WTC11 (cell line): ENCODE measurements around the gene TAOK2. TPM values are rescaled to one million over a fixed set of nuclear protein-coding genes. Genes with fewer than 3 reads are reported as not detected.
A peak's percentile ranks its signal among the peaks of the same experiment; 100 is the strongest.

Source experiments
- ATAC-seq: fragments of 200-7000 bp; cut with Tn5 transposase; 2 replicates; pipeline ENCODE4 v1.10.0; 2021; ENCODE audit warnings: mild to moderate bottlenecking, moderate library complexity
- CTCF ChIA-PET: fragments of 300-600 bp; sonication (Branson Sonifier 250); formaldehyde crosslinking; loops from one replicate; lab custom pipeline; 2021; ENCODE audit warnings: antibody characterized with exemption; lab: Charles Lee
- POLR2A ChIA-PET: fragments of 350-600 bp; sonication (Branson Sonifier 250); formaldehyde crosslinking; loops from one replicate; lab custom pipeline; 2021; ENCODE audit warnings: antibody characterized with exemption; lab: Charles Lee
- DNase-seq: peaks from one replicate; pipeline ENCODE4 v3.0.0; 2021; ENCODE audit warnings: low spot score
- H3K27ac Mint-ChIP-seq: 2 replicates; pipeline ENCODE4 v1.8.0; 2021; ENCODE audit warnings: mixed read lengths
- H3K27me3 Mint-ChIP-seq: 2 replicates; pipeline ENCODE4 v1.8.0; 2021; ENCODE audit warnings: low read depth, mild to moderate bottlenecking, moderate library complexity, mixed read lengths
- H3K36me3 Mint-ChIP-seq: 2 replicates; pipeline ENCODE4 v1.8.0; 2021; ENCODE audit warnings: mixed read lengths
- H3K4me1 Mint-ChIP-seq: 2 replicates; pipeline ENCODE4 v1.8.0; 2022; ENCODE audit warnings: mixed read lengths
- H3K4me3 Mint-ChIP-seq: 2 replicates; pipeline ENCODE4 v1.8.0; 2021; ENCODE audit warnings: mild to moderate bottlenecking, moderate library complexity, mixed read lengths
- H3K9me3 Mint-ChIP-seq: 2 replicates; pipeline ENCODE4 v1.8.0; 2021; ENCODE audit warnings: mixed read lengths
- AFF4 ChIP-seq: sonication (generic); formaldehyde crosslinking; IDR thresholded peaks from 2 replicates; pipeline ENCODE4 v1.8.1; 2023; ENCODE audit warnings: mild to moderate bottlenecking, missing genetic modification reagents, borderline replicate concordance
- ATF1 ChIP-seq: sonication (generic); formaldehyde crosslinking; IDR thresholded peaks from 2 replicates; pipeline ENCODE4 v1.8.1; 2023; ENCODE audit warnings: mild to moderate bottlenecking, moderate library complexity, missing genetic modification reagents
- CREM ChIP-seq: sonication (generic); formaldehyde crosslinking; IDR thresholded peaks from 2 replicates; pipeline ENCODE4 v1.8.1; 2022; ENCODE audit warnings: mild to moderate bottlenecking, missing genetic modification reagents, moderate library complexity
- ELF4 ChIP-seq: sonication (generic); formaldehyde crosslinking; IDR thresholded peaks from 2 replicates; pipeline ENCODE4 v1.8.1; 2022; ENCODE audit warnings: low read depth, mild to moderate bottlenecking, moderate library complexity, missing genetic modification reagents
- GTF2I ChIP-seq: fragments of 250-450 bp; sonication (Bioruptor Pico); conservative IDR thresholded peaks from 2 replicates; pipeline ENCODE4 v1.4.0; 2021; ENCODE audit warnings: mild to moderate bottlenecking
- JAZF1 ChIP-seq: fragments of 250-450 bp; sonication (Bioruptor Pico); IDR thresholded peaks from 2 replicates; pipeline ENCODE4 v1.9.0; 2021; ENCODE audit warnings: moderate library complexity, mild to moderate bottlenecking, inconsistent platforms
- TCF7 ChIP-seq: sonication (generic); formaldehyde crosslinking; IDR thresholded peaks from 2 replicates; pipeline ENCODE4 v1.8.0; 2022; ENCODE audit warnings: mild to moderate bottlenecking, low read depth, missing genetic modification reagents, moderate library complexity
- ZNF671 ChIP-seq: fragments of 250-450 bp; sonication (Bioruptor Pico); IDR thresholded peaks from 2 replicates; pipeline ENCODE4 v1.8.0; 2021; ENCODE audit warnings: mild to moderate bottlenecking
- ZSCAN18 ChIP-seq: fragments of 250-450 bp; sonication (Bioruptor Pico); IDR thresholded peaks from 2 replicates; pipeline ENCODE4 v2.1.2; 2022; ENCODE audit warnings: mild to moderate bottlenecking, moderate library complexity
- total RNA-seq: library from RNA; stranded (reverse); gene quantifications from 3 replicates; pipeline ENCODE4 v1.2.3, GENCODE V29; 2021
- TF ChIP-seq, protein P1 (sequence below): fragments of 250-450 bp; sonication (Bioruptor Pico); conservative IDR thresholded peaks from 2 replicates; pipeline ENCODE4 v1.9.0; 2021; ENCODE audit warnings: mild to moderate bottlenecking

The TAOK2 gene
- total RNA-seq, 1 experiment from 2014 or later = 42.4 TPM

- TF ChIP-seq AFF4 (CRISPR knock-in tag) = no peak
Measured at GRCh38 chr16:29992344-29992967, 18.8 kb downstream of the TAOK2 start (continued).

- Mint-ChIP-seq H3K4me3 (no peak overlapping the region), H3K36me3 (peaks cover 20% of the 10 kb centered on the region), H3K27ac (no peak overlapping the region), H3K4me1 (peaks cover 11% of the 10 kb centered on the region), H3K9me3 (no peaks in the 10 kb centered on the region), H3K27me3 (no peaks in the 10 kb centered on the region)
- TF ChIP-seq ELF4 = no peak
- ATAC-seq (no peak), DNase-seq (no peak)
- POLR2A ChIA-PET = interaction anchor here (0.6 kb wide), 1 partner anchor 26 kb away, joined by 3 read pairs; no protein-coding TSS in a partner anchor
- CTCF ChIA-PET = interaction anchor here (0.6 to 1.2 kb wide), 3 partner anchors 28 to 979 kb away, joined by 4 to 5 read pairs (median 4); no protein-coding TSS in a partner anchor
Measured at GRCh38 chr16:29993191-29993902, 19.7 kb downstream of the TAOK2 start.

- Mint-ChIP-seq H3K4me3 (peak overlapping the region; percentile 94), H3K4me1 (peaks cover 11% of the 10 kb centered on the region), H3K9me3 (no peaks in the 10 kb centered on the region), H3K36me3 (peaks cover 19% of the 10 kb centered on the region), H3K27ac (no peak overlapping the region), H3K27me3 (no peaks in the 10 kb centered on the region)
- CTCF ChIA-PET = interaction anchor here (0.6 to 1.2 kb wide), 3 partner anchors 27 to 980 kb away, joined by 4 to 5 read pairs (median 4); partner anchors contain the start of gene TBX6
- POLR2A ChIA-PET = interaction anchor here (0.6 to 1.4 kb wide), 4 partner anchors 16 to 57 kb away, joined by 3 to 4 read pairs (median 4); partner anchors contain the start of gene DOC2A
- TF ChIP-seq GTF2I (CRISPR knock-in tag) (no peak), ZNF671 (no peak), TCF7 (no peak), JAZF1 (CRISPR knock-in tag) (no peak), ATF1 (CRISPR knock-in tag) (no peak), ZSCAN18 (CRISPR knock-in tag) (no peak), CREM (CRISPR knock-in tag) (no peak)
- TF ChIP-seq, protein P1, sequence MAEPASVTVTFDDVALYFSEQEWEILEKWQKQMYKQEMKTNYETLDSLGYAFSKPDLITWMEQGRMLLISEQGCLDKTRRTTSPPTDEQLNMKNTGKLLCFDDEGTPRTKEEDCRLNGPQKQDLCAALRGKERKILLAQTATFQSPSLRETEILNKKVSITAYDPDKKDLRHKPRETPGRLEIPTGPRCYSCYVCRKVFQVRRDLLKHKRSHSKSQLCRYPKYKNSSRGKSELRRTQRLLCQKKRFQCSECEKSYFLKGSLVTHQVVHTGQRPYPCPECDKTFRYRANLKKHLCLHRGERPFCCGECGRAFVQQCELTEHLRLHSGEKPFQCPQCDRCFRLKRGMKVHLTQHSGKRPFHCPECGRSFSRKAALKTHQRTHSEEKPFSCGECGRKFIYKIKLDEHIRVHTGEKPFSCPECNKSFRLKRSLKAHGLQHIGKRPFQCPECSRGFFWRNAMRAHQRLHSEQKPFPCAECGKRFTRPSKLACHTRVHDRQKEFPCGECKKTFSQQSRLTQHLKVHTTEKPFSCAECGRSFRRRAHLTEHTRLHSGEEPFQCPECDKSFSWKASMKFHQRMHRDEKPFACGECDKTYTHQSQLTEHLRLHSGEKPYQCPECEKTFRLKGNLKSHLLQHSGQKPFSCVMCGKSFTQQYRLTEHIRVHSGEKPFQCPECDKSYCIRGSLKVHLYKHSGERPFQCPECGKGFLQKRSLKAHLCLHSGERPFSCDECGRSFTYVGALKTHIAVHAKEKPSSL (CRISPR knock-in tag) = no peak
- no peak for ATAC-seq
- no peak for DNase-seq
Measured at GRCh38 chr16:29993903-29994599, 20.4 kb downstream of the TAOK2 start.
